A172 (cell line): ENCODE data around the gene NSDHL. TPM values are rescaled to one million over a fixed set of nuclear protein-coding genes. Genes with fewer than 3 reads are reported as not detected.

ENCODE experiments used
- DNase-seq: peaks from one replicate; pipeline ENCODE4 v3.0.0-alpha.2; 2015; ENCODE audit warnings: low spot score
- total RNA-seq: library from RNA; depleted of rRNA; stranded (reverse); fragments of >200 nt; shearing (Covaris generic); gene quantifications from 2 replicates; pipeline ENCODE4 v1.2.3, GENCODE V29; 2014

NSDHL gene
- total RNA-seq, 1 experiment from 2014 or later, result 29.6 TPM

GRCh38 chrX:152844256-152844655 lies 13.4 kb downstream of the NSDHL start:
- DNase-seq, result no peak

- peak; percentile 59 for DNase-seq
Observed at GRCh38 chrX:152845618-152846240, 14.9 kb downstream of the NSDHL start.

- no peak for DNase-seq
Observed at GRCh38 chrX:152847281-152847680, 16.4 kb downstream of the NSDHL start.

- DNase-seq, result no peak
Observed at GRCh38 chrX:152850465-152850864, 19.6 kb downstream of the NSDHL start.

DNA sequence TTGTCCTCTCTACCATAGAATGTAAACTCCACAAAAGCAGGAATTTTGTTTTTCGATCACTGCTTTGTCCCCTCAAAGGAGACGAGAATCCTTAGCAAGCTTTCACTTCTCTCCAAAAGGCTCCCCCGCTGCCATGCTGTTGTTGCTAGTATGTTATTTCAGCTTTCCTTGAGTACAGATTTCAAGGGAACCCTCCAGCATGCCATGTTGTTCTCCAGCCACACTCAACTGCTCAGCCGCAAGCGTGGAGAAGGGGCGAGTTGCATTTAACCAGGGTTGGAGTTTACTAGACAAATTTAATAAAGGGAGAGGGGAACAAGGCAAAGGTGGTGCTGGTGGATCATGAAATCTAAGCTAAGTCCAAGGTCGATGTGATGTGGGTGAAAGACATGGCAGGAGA lies 23.1 kb downstream of the NSDHL start:
- DNase-seq, result no peak

GRCh38 chrX:152861116-152861515 lies 30.3 kb downstream of the NSDHL start:
- DNase-seq, result no peak

DNA sequence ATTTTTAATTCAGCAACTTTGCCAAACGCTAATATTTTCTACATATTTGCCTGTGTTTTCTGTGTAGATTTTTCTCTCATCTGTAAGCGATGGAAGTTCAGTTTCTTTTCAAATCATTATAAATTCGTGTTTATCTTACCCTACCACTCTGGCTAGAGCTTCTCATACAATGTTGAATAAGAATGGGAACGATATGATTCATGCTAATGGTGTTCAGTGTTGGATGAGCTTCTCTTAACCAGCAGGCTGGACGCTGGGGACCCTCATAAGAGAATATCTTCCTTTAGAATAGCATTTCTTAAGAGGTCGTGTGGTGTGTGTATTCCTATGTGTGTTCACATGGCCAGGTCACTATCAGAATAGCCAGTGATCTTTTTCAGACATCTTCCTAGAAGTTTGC lies 31.0 kb downstream of the NSDHL start:
- DNase-seq, result no peak

DNA sequence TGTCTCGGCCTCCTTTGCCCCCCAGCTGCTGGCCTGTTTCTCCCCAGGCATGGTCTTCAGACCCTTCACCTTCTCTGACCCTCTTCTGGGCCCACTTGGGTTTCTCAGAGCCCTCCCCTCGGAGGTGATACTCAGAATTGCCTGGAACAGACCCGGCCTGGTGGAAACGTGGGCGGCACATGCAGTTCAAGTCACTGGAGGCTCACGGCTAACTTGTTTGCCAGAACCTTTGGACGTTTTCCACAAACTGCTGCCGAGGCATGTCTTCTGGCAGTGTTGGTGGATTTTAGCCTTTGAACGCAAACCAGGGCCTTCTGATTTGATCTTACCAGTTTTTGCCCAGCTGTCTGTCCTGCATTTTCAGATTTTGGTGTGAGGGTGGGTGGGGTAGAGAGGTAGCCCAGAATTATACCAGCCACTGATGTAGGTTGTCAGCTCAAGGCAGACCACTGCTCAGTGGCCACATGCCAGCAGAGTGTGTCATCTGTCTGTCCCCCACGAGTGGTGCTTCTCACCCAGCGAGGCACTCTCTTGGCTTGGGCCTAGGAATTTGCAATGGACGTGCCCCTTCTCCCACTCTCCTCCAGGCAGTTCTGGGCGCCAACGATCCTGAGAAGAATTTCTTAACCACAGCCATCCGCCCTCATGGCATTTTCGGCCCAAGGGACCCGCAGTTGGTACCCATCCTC lies 34.5 kb downstream of the NSDHL start:
- no peak for DNase-seq

DNA sequence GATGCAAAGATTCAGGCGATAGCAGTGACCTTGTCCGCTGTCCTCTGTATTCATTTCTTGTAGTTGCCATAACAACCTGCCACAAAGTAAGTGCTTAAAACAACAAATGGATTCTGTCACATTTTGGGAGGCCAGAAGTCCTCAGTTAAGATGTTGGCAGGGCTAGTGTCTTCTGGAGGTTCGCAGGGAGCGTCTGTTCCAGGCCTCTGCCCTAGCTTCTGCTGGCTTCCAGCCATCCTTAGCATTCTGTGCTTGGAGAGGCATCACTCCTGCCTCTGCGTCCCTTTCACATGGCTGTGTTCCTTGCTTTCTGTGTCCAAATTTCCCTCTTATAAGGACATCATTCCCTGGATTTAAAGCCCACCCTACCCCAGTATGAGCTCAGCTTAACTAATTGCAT lies 35.5 kb downstream of the NSDHL start:
- no peak for DNase-seq

DNA sequence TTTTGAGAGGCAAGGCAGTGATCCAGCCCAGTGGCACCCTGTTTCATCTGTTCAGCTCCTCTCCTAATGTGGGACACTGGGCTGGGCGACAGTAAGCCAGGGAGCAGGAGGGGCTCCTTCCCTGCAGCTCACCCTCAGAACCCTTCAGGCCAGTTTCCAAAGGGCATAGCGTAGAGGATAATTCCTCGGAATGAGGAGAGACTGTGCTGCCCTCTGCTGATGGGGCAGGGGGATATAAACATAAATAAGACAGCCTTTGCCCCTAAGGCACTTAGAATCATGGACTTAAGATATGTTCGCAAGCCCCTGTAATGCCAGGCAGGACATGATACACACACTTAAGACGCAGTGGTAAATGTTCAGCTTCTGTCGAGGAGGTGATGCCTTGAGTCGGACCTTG lies 39.1 kb downstream of the NSDHL start:
- no peak for DNase-seq

DNA sequence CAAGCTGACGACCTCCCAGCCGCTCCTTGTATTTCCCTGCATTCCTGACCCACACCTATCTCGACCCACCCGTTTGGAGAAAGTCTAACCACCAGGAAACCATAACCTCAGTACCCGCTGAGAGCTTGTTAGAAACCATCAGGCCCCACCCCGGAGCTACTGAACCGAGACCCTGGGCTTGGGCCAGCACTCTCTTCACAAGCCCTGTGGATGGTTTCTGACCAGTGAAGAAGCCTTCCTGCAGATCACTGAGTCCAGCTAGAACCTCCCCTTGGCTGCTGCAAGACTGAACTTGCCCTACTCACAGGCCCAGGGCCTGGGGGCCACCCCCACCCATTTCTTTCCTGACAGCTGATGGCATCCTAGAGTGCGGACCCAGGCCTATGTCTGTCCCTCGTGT lies 40.4 kb downstream of the NSDHL start:
- DNase-seq, result no peak

GRCh38 chrX:152872522-152872921 lies 41.7 kb downstream of the NSDHL start:
- no peak for DNase-seq

DNA sequence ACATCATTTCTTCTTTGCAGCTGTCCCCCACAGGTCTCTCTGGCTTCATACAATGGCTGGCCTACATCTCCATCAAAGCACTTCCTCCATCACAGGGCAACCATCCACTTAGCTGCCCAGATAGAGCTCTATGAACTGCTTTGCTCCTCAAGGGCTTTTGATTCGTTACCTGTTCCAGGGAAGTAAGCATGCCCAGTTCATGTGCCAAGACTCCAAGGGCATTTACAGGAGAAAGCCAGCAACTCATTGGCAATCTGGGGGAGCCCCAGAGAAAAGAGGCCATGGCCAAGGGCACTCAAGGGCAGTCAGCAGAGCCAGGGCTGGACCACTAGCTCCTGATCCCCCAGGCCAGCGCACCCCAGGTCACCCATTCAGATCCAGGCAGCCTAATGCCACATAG lies 42.5 kb downstream of the NSDHL start:
- no peak for DNase-seq

DNA sequence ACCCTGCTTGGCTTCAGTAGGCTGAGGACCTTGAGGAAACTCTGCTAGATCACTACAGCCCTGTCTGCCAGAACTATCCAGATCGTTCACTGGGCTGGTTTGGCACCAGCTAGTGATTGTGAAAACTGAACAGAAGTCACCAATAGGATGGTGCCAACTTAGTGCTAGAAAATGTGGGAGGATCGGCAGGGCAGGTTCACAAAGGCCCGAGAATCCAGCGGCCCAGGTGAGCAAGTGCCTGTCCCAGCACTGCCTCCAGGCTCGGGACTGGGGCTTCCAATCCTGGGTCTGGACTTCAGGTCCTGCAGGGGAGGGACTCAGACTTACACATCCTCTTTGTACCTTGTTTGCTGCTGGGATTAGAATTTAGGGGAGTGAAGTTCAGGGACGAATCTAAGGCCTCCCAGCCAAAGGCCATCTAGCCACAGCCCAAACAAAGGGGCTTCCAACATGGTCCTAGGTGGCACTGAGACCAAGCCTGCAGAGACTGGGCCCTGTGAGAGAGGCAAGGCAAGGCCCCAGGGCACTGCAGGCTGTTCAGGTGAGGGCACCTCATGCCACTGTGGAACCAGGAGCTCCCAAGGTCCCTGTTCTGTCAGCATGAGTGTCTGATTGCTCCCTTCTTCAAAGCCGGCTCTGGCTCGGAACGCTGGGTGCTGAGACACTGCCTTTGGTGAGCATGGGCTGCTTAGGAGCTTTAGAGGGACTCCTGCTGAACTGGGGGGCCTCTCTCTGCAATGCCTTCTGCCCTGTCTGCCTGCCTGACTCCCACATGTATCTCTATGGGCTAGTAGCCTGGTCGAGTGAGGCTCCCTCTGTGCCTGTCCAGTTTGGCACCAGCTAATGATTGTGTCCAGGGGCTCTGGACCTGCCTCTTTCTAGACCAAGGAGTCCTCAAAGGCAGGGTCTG lies 46.3 kb downstream of the NSDHL start:
- no peak for DNase-seq

- DNase-seq, result no peak
Observed at GRCh38 chrX:152878976-152879755, 48.3 kb downstream of the NSDHL start.

DNA sequence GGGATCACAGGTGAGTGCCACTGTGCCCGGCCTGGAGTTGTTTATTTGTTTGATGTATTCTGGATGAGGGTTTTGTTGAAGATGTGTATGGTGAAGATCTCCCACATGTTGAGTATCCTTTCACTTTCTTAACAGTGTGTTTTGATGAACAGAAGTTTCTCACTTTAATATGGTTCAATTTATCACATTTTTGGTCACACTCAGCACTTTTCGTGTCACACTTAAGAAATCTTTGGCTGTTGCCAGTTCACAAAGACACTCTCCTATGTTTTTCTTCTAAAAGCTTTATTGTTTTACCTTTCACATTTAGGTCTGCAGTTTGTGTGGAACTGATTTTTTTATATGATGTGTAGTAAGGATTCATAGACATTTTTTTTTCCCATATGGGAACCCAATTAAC lies 50.4 kb downstream of the NSDHL start:
- no peak for DNase-seq

- DNase-seq, result no peak
Observed at GRCh38 chrX:152884171-152884570, 53.3 kb downstream of the NSDHL start.

- DNase-seq, result no peak
Observed at GRCh38 chrX:152886716-152887115, 55.9 kb downstream of the NSDHL start.

GRCh38 chrX:152892499-152892898 lies 61.6 kb downstream of the NSDHL start:
- DNase-seq, result no peak

- no peak for DNase-seq
Observed at GRCh38 chrX:152892999-152893891, 62.4 kb downstream of the NSDHL start.
